GM23338 (cell line): ENCODE data around the gene TRUB1. TPM values are rescaled to one million over a fixed set of nuclear protein-coding genes. Genes with fewer than 3 reads are reported as not detected.

Experiments used
- ATAC-seq: fragments of 200-7000 bp; cut with Tn5 transposase; 3 replicates; pipeline ENCODE4 v1.9.1; 2020
- DNase-seq: peaks from one replicate; pipeline ENCODE4 v3.0.0-alpha.2; 2015; ENCODE audit warnings: low spot score
- H2AFZ ChIP-seq: fragments of 200-600 bp; sonication (generic); 2 replicates; pipeline ENCODE4 v1.8.0; 2016; ENCODE audit warnings: antibody characterized with exemption, mild to moderate bottlenecking, moderate library complexity
- H3F3A ChIP-seq: fragments of 200-600 bp; sonication (generic); replicated peaks from 2 replicates; pipeline ENCODE4 v1.8.0; 2017; ENCODE audit warnings: antibody characterized with exemption, mixed run types, low read depth
- H3K27ac ChIP-seq: fragments of 200-600 bp; sonication (generic); 2 replicates; pipeline ENCODE4 v1.6.1; 2016; ENCODE audit warnings: low read depth
- H3K27me3 ChIP-seq: fragments of 200-600 bp; sonication (generic); 2 replicates; pipeline ENCODE4 v1.8.0; 2016; ENCODE audit warnings: mild to moderate bottlenecking, mixed run types, moderate library complexity; ENCODE audit not compliant: insufficient read depth
- H3K36me3 ChIP-seq: fragments of 200-600 bp; sonication (generic); 2 replicates; pipeline ENCODE4 v1.8.0; 2016; ENCODE audit warnings: mild to moderate bottlenecking; ENCODE audit not compliant: insufficient read depth
- H3K4me1 ChIP-seq: fragments of 200-600 bp; sonication (generic); 2 replicates; pipeline ENCODE4 v1.8.0; 2016; ENCODE audit warnings: mild to moderate bottlenecking, moderate library complexity; ENCODE audit not compliant: insufficient read depth
- H3K4me2 ChIP-seq: fragments of 200-600 bp; sonication (generic); 2 replicates; pipeline ENCODE4 v1.7.1; 2017; ENCODE audit warnings: mixed run types
- H3K4me3 ChIP-seq: fragments of 200-600 bp; sonication (generic); 2 replicates; pipeline ENCODE4 v1.6.1; 2016; ENCODE audit warnings: mixed run types
- H3K79me2 ChIP-seq: fragments of 200-600 bp; sonication (generic); replicated peaks from 2 replicates; pipeline ENCODE4 v1.8.0; 2017; ENCODE audit warnings: mild to moderate bottlenecking; ENCODE audit not compliant: insufficient read depth
- H3K9me2 ChIP-seq: fragments of 200-600 bp; sonication (generic); 2 replicates; pipeline ENCODE4 v1.8.0; 2017; ENCODE audit not compliant: insufficient read depth
- H4K20me1 ChIP-seq: fragments of 200-600 bp; sonication (generic); replicated peaks from 2 replicates; pipeline ENCODE4 v1.8.0; 2017; ENCODE audit warnings: mild to moderate bottlenecking; ENCODE audit not compliant: insufficient read depth
- H3K27ac Mint-ChIP-seq: 2 replicates; pipeline ENCODE4 v1.8.0; 2020; ENCODE audit warnings: inconsistent platforms, mild to moderate bottlenecking, moderate library complexity, mixed read lengths
- H3K27me3 Mint-ChIP-seq: 3 replicates; pipeline ENCODE4 v1.8.0; 2022; ENCODE audit warnings: low read depth, mild to moderate bottlenecking, moderate library complexity, mixed read lengths, inconsistent platforms; ENCODE audit not compliant: insufficient read depth, poor library complexity
- H3K36me3 Mint-ChIP-seq: 3 replicates; pipeline ENCODE4 v1.8.0; 2021; ENCODE audit warnings: low read depth, mild to moderate bottlenecking, inconsistent platforms, moderate library complexity, mixed read lengths
- H3K4me1 Mint-ChIP-seq: 3 replicates; pipeline ENCODE4 v1.8.0; 2020; ENCODE audit warnings: mild to moderate bottlenecking, inconsistent platforms, mixed read lengths
- H3K4me3 Mint-ChIP-seq: 3 replicates; pipeline ENCODE4 v1.8.0; 2021; ENCODE audit warnings: moderate library complexity, mild to moderate bottlenecking, inconsistent platforms, mixed read lengths
- H3K9me3 Mint-ChIP-seq: 3 replicates; pipeline ENCODE4 v1.8.0; 2020; ENCODE audit warnings: moderate library complexity, mild to moderate bottlenecking, inconsistent platforms, mixed read lengths
- CREB1 ChIP-seq: fragments of 250-450 bp; sonication (Bioruptor Pico); IDR thresholded peaks from 2 replicates; pipeline ENCODE4 v1.5.0; 2020; ENCODE audit warnings: low read depth, mild to moderate bottlenecking, moderate library complexity
- EZH2 ChIP-seq: fragments of 200-600 bp; sonication (generic); IDR thresholded peaks from one replicate; pipeline ENCODE4 v1.8.0; 2017; ENCODE audit warnings: antibody characterized with exemption, mild to moderate bottlenecking, low read depth; ENCODE audit not compliant: unreplicated experiment
- EZH2phosphoT487 ChIP-seq: fragments of 200-600 bp; sonication (generic); IDR thresholded peaks from one replicate; pipeline ENCODE4 v1.8.1; 2018; ENCODE audit warnings: antibody characterized with exemption; ENCODE audit not compliant: unreplicated experiment
- JUNB ChIP-seq: IDR thresholded peaks from one replicate; pipeline ENCODE4 v1.6.1; 2016; ENCODE audit warnings: antibody characterized with exemption; ENCODE audit not compliant: unreplicated experiment
- NANOG ChIP-seq: IDR thresholded peaks from 2 replicates; pipeline ENCODE4 v1.6.1; 2016; ENCODE audit warnings: antibody characterized with exemption, borderline replicate concordance
- POLR2AphosphoS5 ChIP-seq: IDR thresholded peaks from 2 replicates; pipeline ENCODE4 v1.6.1; 2016; ENCODE audit warnings: antibody characterized with exemption, low read depth
- STAT1 ChIP-seq: IDR thresholded peaks from one replicate; pipeline ENCODE4 v1.6.1; 2016; ENCODE audit warnings: antibody characterized with exemption; ENCODE audit not compliant: unreplicated experiment
- ZNF114 ChIP-seq: fragments of 250-450 bp; sonication (Bioruptor Pico); IDR thresholded peaks from 2 replicates; pipeline ENCODE4 v1.5.0; 2020; ENCODE audit warnings: mild to moderate bottlenecking, moderate library complexity
- ZNF331 ChIP-seq: fragments of 250-450 bp; sonication (Bioruptor Pico); IDR thresholded peaks from 2 replicates; pipeline ENCODE4 v1.5.0; 2020; ENCODE audit warnings: low read depth, mild to moderate bottlenecking, moderate library complexity
- polyA plus RNA-seq: library from polyadenylated mRNA; unstranded; fragments of >200 nt; fragmentation: Nextera tagmentation; extraction: Ambion mirVana; gene quantifications from 2 replicates; pipeline ENCODE4 v1.2.1, GENCODE V29; 2016
- total RNA-seq: library from RNA; depleted of rRNA; stranded (reverse); fragments of >200 nt; shearing (Covaris generic); gene quantifications from 2 replicates; pipeline ENCODE4 v1.2.3, GENCODE V29; 2014
- TF ChIP-seq, protein P1 (sequence below): fragments of 250-450 bp; sonication (Bioruptor Pico); IDR thresholded peaks from 2 replicates; pipeline ENCODE4 v1.5.0; 2020; ENCODE audit warnings: mild to moderate bottlenecking, moderate library complexity
- TF ChIP-seq, protein P2 (sequence below): IDR thresholded peaks from 2 replicates; pipeline ENCODE4 v1.6.1; 2016; ENCODE audit warnings: antibody characterized with exemption
- TF ChIP-seq, protein P3 (sequence below), 2 experiments: fragments of 200-600 bp in 1 of 2; sonication (generic) in 1 of 2; conservative IDR thresholded peaks; 2 replicates each; pipeline versions ENCODE4 v1.5.1 to v1.6.1; 2016 to 2017; ENCODE audit warnings: antibody characterized with exemption in 2 of 2, low read depth in 2 of 2, mild to moderate bottlenecking in 2 of 2, moderate library complexity in 1 of 2
- TF ChIP-seq, protein P4 (sequence below): IDR thresholded peaks from one replicate; pipeline ENCODE4 v1.6.1; 2018; ENCODE audit warnings: antibody characterized with exemption; ENCODE audit not compliant: unreplicated experiment

Gene TRUB1
- total and polyA plus RNA-seq, 2 experiments from 2014 or later = 15.5 to 34.5 TPM

DNA sequence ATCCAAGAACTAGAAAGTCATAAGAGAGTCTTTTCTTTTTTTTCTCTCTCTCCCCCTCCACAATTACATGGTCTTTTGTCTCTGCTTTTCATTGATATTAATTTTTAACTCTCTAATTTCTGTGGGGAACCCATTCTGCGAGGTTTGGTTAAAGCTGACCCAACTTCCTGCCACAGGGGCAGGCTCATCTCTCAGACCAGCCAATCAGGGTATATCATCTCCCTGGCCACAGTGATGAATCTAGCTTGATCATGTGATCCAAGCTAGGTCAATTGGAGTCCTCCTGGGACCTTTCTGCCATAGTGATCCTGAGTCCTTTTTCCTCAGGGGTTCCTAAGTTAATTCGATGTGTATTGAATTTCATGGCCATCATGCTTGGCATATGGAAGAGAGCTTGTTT, 38.0 kb upstream of the TRUB1 start:
- ATAC-seq (no peak), DNase-seq (no peak)
- no peaks in the 10 kb centered on the region for H4K20me1 ChIP-seq
- H3K4me1 ChIP-seq = 0 out of 2 replicates have a peak, but pooled peaks cover 2% of the 10 kb centered on the region
- 0 out of 2 replicates have a peak, but pooled peaks cover 10% of the 10 kb centered on the region for H3K9me2 ChIP-seq
- H3K79me2 ChIP-seq = no peaks in the 10 kb centered on the region
- Mint-ChIP-seq H3K4me3 (no peak overlapping the region), H3K27me3 (no peaks in the 10 kb centered on the region), H3K4me1 (peaks cover 23% of the 10 kb centered on the region), H3K27ac (no peak overlapping the region), H3K9me3 (peaks cover 3% of the 10 kb centered on the region; the same call in 1 of the 3 replicates), H3K36me3 (no peaks in the 10 kb centered on the region)
- H3K36me3 ChIP-seq = no peaks in the 10 kb centered on the region
- no peaks in the 10 kb centered on the region for H3F3A ChIP-seq
- TF ChIP-seq, protein P1, sequence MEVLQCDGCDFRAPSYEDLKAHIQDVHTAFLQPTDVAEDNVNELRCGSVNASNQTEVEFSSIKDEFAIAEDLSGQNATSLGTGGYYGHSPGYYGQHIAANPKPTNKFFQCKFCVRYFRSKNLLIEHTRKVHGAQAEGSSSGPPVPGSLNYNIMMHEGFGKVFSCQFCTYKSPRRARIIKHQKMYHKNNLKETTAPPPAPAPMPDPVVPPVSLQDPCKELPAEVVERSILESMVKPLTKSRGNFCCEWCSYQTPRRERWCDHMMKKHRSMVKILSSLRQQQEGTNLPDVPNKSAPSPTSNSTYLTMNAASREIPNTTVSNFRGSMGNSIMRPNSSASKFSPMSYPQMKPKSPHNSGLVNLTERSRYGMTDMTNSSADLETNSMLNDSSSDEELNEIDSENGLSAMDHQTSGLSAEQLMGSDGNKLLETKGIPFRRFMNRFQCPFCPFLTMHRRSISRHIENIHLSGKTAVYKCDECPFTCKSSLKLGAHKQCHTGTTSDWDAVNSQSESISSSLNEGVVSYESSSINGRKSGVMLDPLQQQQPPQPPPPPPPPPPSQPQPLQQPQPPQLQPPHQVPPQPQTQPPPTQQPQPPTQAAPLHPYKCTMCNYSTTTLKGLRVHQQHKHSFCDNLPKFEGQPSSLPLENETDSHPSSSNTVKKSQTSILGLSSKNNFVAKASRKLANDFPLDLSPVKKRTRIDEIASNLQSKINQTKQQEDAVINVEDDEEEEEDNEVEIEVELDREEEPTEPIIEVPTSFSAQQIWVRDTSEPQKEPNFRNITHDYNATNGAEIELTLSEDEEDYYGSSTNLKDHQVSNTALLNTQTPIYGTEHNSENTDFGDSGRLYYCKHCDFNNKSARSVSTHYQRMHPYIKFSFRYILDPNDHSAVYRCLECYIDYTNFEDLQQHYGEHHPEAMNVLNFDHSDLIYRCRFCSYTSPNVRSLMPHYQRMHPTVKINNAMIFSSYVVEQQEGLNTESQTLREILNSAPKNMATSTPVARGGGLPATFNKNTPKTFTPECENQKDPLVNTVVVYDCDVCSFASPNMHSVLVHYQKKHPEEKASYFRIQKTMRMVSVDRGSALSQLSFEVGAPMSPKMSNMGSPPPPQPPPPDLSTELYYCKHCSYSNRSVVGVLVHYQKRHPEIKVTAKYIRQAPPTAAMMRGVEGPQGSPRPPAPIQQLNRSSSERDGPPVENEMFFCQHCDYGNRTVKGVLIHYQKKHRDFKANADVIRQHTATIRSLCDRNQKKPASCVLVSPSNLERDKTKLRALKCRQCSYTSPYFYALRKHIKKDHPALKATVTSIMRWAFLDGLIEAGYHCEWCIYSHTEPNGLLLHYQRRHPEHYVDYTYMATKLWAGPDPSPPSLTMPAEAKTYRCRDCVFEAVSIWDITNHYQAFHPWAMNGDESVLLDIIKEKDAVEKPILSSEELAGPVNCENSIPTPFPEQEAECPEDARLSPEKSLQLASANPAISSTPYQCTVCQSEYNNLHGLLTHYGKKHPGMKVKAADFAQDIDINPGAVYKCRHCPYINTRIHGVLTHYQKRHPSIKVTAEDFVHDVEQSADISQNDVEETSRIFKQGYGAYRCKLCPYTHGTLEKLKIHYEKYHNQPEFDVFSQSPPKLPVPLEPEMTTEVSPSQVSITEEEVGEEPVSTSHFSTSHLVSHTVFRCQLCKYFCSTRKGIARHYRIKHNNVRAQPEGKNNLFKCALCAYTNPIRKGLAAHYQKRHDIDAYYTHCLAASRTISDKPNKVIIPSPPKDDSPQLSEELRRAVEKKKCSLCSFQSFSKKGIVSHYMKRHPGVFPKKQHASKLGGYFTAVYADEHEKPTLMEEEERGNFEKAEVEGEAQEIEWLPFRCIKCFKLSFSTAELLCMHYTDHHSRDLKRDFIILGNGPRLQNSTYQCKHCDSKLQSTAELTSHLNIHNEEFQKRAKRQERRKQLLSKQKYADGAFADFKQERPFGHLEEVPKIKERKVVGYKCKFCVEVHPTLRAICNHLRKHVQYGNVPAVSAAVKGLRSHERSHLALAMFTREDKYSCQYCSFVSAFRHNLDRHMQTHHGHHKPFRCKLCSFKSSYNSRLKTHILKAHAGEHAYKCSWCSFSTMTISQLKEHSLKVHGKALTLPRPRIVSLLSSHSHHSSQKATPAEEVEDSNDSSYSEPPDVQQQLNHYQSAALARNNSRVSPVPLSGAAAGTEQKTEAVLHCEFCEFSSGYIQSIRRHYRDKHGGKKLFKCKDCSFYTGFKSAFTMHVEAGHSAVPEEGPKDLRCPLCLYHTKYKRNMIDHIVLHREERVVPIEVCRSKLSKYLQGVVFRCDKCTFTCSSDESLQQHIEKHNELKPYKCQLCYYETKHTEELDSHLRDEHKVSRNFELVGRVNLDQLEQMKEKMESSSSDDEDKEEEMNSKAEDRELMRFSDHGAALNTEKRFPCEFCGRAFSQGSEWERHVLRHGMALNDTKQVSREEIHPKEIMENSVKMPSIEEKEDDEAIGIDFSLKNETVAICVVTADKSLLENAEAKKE = no peak
- TF ChIP-seq EZH2phosphoT487 (no peak), POLR2AphosphoS5 (no peak), NANOG (no peak), CREB1 (CRISPR knock-in tag) (no peak), JUNB (no peak), ZNF331 (CRISPR knock-in tag) (no peak), ZNF114 (CRISPR knock-in tag) (no peak), STAT1 (no peak), EZH2 (no peak)
- TF ChIP-seq, protein P2, sequence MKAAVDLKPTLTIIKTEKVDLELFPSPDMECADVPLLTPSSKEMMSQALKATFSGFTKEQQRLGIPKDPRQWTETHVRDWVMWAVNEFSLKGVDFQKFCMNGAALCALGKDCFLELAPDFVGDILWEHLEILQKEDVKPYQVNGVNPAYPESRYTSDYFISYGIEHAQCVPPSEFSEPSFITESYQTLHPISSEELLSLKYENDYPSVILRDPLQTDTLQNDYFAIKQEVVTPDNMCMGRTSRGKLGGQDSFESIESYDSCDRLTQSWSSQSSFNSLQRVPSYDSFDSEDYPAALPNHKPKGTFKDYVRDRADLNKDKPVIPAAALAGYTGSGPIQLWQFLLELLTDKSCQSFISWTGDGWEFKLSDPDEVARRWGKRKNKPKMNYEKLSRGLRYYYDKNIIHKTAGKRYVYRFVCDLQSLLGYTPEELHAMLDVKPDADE = no peak
- TF ChIP-seq, protein P3, sequence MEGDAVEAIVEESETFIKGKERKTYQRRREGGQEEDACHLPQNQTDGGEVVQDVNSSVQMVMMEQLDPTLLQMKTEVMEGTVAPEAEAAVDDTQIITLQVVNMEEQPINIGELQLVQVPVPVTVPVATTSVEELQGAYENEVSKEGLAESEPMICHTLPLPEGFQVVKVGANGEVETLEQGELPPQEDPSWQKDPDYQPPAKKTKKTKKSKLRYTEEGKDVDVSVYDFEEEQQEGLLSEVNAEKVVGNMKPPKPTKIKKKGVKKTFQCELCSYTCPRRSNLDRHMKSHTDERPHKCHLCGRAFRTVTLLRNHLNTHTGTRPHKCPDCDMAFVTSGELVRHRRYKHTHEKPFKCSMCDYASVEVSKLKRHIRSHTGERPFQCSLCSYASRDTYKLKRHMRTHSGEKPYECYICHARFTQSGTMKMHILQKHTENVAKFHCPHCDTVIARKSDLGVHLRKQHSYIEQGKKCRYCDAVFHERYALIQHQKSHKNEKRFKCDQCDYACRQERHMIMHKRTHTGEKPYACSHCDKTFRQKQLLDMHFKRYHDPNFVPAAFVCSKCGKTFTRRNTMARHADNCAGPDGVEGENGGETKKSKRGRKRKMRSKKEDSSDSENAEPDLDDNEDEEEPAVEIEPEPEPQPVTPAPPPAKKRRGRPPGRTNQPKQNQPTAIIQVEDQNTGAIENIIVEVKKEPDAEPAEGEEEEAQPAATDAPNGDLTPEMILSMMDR (conservative IDR thresholded peaks at IDR 0.05; ENCODE audit: low read depth in 2 of 2) = no peak
- TF ChIP-seq, protein P4, sequence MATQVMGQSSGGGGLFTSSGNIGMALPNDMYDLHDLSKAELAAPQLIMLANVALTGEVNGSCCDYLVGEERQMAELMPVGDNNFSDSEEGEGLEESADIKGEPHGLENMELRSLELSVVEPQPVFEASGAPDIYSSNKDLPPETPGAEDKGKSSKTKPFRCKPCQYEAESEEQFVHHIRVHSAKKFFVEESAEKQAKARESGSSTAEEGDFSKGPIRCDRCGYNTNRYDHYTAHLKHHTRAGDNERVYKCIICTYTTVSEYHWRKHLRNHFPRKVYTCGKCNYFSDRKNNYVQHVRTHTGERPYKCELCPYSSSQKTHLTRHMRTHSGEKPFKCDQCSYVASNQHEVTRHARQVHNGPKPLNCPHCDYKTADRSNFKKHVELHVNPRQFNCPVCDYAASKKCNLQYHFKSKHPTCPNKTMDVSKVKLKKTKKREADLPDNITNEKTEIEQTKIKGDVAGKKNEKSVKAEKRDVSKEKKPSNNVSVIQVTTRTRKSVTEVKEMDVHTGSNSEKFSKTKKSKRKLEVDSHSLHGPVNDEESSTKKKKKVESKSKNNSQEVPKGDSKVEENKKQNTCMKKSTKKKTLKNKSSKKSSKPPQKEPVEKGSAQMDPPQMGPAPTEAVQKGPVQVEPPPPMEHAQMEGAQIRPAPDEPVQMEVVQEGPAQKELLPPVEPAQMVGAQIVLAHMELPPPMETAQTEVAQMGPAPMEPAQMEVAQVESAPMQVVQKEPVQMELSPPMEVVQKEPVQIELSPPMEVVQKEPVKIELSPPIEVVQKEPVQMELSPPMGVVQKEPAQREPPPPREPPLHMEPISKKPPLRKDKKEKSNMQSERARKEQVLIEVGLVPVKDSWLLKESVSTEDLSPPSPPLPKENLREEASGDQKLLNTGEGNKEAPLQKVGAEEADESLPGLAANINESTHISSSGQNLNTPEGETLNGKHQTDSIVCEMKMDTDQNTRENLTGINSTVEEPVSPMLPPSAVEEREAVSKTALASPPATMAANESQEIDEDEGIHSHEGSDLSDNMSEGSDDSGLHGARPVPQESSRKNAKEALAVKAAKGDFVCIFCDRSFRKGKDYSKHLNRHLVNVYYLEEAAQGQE = no peak
- no peak overlapping the region for H3K4me3 ChIP-seq
- no peaks in the 10 kb centered on the region for H3K27me3 ChIP-seq
- H3K4me2 ChIP-seq = no peak overlapping the region
- H3K27ac ChIP-seq = no peak overlapping the region
- no peak overlapping the region for H2AFZ ChIP-seq
